ENCODE results near the gene KIAA1755. TPM values are rescaled to one million over a fixed set of nuclear protein-coding genes. Genes with fewer than 3 reads are reported as not detected.

KIAA1755 gene
- total and polyA plus RNA-seq, 10 of the 15 experiments (the other 5 are each of a cell fraction or from before 2014, with no cell fraction given) = not detected

DNA sequence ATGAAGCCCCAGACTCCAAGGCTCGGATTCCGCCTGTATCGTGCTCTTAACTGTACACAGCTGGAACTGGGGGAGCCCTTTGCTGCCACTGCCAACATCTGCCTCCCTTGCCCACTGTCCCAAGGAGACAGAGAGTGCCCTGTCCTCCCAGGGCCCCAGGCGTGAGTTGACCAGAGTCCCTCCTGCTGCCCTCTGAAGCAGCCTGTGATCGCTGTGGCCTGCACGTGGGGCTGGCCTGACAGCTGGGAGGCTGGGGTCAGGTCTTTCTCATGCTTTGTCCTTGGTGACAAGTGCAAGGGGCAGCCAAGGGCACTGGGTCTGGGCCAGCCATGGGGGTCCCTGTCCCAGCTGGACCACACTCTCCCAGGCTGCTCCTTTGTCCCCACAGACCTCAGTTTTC, 44.3 kb downstream of the KIAA1755 start:
- 50% methylated on average over 6 of the region's 6 CpGs for WGBS (ENCODE audit: insufficient coverage, insufficient replicate concordance, low lambda C conversion rate, missing lambda C conversion rate)
- intact Hi-C loops (cut with micrococcal nuclease; ENCODE audit: unreplicated experiment) (no loop called here), in situ Hi-C loops (cut with MboI) (no loop called here)
- Histone ChIP-seq H4K20me1 (ENCODE audit: control insufficient read depth, insufficient read depth) (no peaks in the 10 kb centered on the region), H3K27ac (ENCODE audit: control insufficient read depth, insufficient read depth) (no peak overlapping the region), H3K4me1 (ENCODE audit: control insufficient read depth, insufficient read depth, low read length) (no peaks in the 10 kb centered on the region), H3K79me2 (ENCODE audit: control insufficient read depth, insufficient read depth, low read length) (no peaks in the 10 kb centered on the region), H3K4me2 (ENCODE audit: control insufficient read depth, insufficient read depth) (no peak overlapping the region), H3K9me3 (replicated peaks; ENCODE audit: control insufficient read depth, insufficient read depth, low read length) (no peaks in the 10 kb centered on the region), H2AFZ (ENCODE audit: control insufficient read depth, low read depth, low read length) (no peak overlapping the region), H3K4me3 (no peak overlapping the region), H3K36me3 (ENCODE audit: control insufficient read depth in 2 of 2, insufficient read depth in 2 of 2, low read length in 1 of 2) (no peaks in the 10 kb centered on the region), H3K9ac (ENCODE audit: control insufficient read depth, insufficient read depth, low read length) (no peak overlapping the region), H3K27me3 (replicated peaks in 1 of 2; ENCODE audit: control insufficient read depth in 2 of 2, insufficient read depth in 2 of 2, low read length in 1 of 2) (no peaks in the 10 kb centered on the region; a peak in 1 of 4 replicates)
- SMC1A ChIA-PET (ENCODE audit: uncharacterized antibody, unreplicated experiment) = interaction anchor here (0.6 to 1.5 kb wide), 5 partner anchors 8 to 163 kb away, joined by 3 to 6 read pairs (median 3); no protein-coding TSS in a partner anchor
- RAD21 ChIA-PET (ENCODE audit: unreplicated experiment) = interaction anchor here (1.4 to 1.5 kb wide), 2 partner anchors 41 to 103 kb away, joined by 3 to 5 read pairs; no protein-coding TSS in a partner anchor
- ATAC-seq = no peak
- no TSS peak for BruUV-seq (replicated peaks)
- no peak for DNase-seq (ENCODE audit: low read depth, low spot score)
- POLR2A ChIA-PET = no interaction called here
- no peak for FAIRE-seq
- TF ChIP-seq ZZZ3 (IDR thresholded peaks at IDR 0.05; ENCODE audit: control insufficient read depth, insufficient read length, low read depth) = no peak
- TF ChIP-seq NFXL1 (IDR thresholded peaks at IDR 0.05; ENCODE audit: borderline replicate concordance) = no peak
- TF ChIP-seq NR2C2 (IDR thresholded peaks at IDR 0.05; ENCODE audit: borderline replicate concordance, control insufficient read depth, insufficient read length, low read depth) = no peak
- no peak for TF ChIP-seq TBL1XR1 (IDR thresholded peaks at IDR 0.05; ENCODE audit: low read depth, low read length)
- TF ChIP-seq, protein P1, sequence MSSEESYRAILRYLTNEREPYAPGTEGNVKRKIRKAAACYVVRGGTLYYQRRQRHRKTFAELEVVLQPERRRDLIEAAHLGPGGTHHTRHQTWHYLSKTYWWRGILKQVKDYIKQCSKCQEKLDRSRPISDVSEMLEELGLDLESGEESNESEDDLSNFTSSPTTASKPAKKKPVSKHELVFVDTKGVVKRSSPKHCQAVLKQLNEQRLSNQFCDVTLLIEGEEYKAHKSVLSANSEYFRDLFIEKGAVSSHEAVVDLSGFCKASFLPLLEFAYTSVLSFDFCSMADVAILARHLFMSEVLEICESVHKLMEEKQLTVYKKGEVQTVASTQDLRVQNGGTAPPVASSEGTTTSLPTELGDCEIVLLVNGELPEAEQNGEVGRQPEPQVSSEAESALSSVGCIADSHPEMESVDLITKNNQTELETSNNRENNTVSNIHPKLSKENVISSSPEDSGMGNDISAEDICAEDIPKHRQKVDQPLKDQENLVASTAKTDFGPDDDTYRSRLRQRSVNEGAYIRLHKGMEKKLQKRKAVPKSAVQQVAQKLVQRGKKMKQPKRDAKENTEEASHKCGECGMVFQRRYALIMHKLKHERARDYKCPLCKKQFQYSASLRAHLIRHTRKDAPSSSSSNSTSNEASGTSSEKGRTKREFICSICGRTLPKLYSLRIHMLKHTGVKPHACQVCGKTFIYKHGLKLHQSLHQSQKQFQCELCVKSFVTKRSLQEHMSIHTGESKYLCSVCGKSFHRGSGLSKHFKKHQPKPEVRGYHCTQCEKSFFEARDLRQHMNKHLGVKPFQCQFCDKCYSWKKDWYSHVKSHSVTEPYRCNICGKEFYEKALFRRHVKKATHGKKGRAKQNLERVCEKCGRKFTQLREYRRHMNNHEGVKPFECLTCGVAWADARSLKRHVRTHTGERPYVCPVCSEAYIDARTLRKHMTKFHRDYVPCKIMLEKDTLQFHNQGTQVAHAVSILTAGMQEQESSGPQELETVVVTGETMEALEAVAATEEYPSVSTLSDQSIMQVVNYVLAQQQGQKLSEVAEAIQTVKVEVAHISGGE (CRISPR knock-in tag; IDR thresholded peaks at IDR 0.05) = no peak
- TF ChIP-seq, protein P2, sequence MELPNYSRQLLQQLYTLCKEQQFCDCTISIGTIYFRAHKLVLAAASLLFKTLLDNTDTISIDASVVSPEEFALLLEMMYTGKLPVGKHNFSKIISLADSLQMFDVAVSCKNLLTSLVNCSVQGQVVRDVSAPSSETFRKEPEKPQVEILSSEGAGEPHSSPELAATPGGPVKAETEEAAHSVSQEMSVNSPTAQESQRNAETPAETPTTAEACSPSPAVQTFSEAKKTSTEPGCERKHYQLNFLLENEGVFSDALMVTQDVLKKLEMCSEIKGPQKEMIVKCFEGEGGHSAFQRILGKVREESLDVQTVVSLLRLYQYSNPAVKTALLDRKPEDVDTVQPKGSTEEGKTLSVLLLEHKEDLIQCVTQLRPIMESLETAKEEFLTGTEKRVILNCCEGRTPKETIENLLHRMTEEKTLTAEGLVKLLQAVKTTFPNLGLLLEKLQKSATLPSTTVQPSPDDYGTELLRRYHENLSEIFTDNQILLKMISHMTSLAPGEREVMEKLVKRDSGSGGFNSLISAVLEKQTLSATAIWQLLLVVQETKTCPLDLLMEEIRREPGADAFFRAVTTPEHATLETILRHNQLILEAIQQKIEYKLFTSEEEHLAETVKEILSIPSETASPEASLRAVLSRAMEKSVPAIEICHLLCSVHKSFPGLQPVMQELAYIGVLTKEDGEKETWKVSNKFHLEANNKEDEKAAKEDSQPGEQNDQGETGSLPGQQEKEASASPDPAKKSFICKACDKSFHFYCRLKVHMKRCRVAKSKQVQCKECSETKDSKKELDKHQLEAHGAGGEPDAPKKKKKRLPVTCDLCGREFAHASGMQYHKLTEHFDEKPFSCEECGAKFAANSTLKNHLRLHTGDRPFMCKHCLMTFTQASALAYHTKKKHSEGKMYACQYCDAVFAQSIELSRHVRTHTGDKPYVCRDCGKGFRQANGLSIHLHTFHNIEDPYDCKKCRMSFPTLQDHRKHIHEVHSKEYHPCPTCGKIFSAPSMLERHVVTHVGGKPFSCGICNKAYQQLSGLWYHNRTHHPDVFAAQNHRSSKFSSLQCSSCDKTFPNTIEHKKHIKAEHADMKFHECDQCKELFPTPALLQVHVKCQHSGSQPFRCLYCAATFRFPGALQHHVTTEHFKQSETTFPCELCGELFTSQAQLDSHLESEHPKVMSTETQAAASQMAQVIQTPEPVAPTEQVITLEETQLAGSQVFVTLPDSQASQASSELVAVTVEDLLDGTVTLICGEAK (IDR thresholded peaks at IDR 0.05; ENCODE audit: borderline replicate concordance) = no peak
- no peak for TF ChIP-seq KAT2A (conservative IDR thresholded peaks at IDR 0.05; ENCODE audit: control insufficient read depth, low read depth, low read length)
- TF ChIP-seq SMAD5 (IDR thresholded peaks at IDR 0.05; ENCODE audit: low read depth) = no peak
- TF ChIP-seq, protein P3, sequence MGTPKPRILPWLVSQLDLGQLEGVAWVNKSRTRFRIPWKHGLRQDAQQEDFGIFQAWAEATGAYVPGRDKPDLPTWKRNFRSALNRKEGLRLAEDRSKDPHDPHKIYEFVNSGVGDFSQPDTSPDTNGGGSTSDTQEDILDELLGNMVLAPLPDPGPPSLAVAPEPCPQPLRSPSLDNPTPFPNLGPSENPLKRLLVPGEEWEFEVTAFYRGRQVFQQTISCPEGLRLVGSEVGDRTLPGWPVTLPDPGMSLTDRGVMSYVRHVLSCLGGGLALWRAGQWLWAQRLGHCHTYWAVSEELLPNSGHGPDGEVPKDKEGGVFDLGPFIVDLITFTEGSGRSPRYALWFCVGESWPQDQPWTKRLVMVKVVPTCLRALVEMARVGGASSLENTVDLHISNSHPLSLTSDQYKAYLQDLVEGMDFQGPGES (IDR thresholded peaks at IDR 0.05) = no peak
- TF ChIP-seq CEBPB (IDR thresholded peaks at IDR 0.05; ENCODE audit: borderline replicate concordance in 1 of 2, low read depth in 2 of 2, low read length in 2 of 2) = no peak
- no peak for TF ChIP-seq GABPA (IDR thresholded peaks at IDR 0.05; ENCODE audit: low read depth)
- CTCF ChIA-PET = interaction anchor here (1.0 to 14.4 kb wide), 3 partner anchors 20 to 161 kb away, joined by 3 to 404 read pairs (median 6); no protein-coding TSS in a partner anchor

Data from GM12878 (cell line).